ENCODE measurements around the gene SYT17.

The SYT17 gene

GRCh38 chr16:19301931-19302330 lies 133.9 kb downstream of the SYT17 start:
- DNase-seq (ENCODE audit: low read depth in 2 of 2) = no peak

GRCh38 chr16:19304750-19305149 lies 136.7 kb downstream of the SYT17 start:
- DNase-seq (ENCODE audit: low read depth in 2 of 2) = no peak

GRCh38 chr16:19305443-19305842 lies 137.4 kb downstream of the SYT17 start:
- no peak for DNase-seq (ENCODE audit: low read depth in 2 of 2)

DNA sequence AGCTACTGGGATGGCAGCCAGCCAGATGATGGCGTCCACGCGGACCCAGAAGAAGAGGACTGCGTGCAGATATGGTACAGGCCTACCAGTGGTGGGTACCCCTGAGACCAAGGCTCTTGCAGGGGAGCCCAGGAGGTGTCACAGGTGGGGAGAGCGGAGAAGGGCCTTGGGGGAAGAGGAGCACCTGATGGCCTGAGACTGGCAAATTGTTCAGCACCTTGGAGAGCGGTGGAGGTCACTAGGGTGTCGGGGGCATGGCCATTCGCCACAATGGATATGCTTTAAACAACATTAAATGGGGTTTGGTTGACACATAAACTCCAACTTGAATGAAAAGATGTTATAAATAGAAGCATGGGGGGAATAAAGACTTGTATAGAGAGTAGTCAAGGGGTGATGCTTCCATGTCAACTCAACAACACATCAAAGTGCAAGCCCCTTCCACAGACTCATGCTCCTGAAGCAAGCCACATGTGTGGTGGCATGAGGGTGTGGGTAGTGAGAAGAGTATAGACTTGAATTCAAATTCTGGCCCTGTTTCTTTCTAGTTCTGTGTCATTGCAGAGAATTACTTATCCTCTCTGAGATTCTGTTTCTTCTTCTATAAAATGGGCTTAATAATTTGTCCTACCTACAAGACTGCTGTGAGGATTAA lies 139.7 kb downstream of the SYT17 start:
- no peak for DNase-seq (ENCODE audit: low read depth in 2 of 2)

GRCh38 chr16:19308392-19308791 lies 140.4 kb downstream of the SYT17 start:
- DNase-seq (ENCODE audit: low read depth in 2 of 2) = no peak

DNA sequence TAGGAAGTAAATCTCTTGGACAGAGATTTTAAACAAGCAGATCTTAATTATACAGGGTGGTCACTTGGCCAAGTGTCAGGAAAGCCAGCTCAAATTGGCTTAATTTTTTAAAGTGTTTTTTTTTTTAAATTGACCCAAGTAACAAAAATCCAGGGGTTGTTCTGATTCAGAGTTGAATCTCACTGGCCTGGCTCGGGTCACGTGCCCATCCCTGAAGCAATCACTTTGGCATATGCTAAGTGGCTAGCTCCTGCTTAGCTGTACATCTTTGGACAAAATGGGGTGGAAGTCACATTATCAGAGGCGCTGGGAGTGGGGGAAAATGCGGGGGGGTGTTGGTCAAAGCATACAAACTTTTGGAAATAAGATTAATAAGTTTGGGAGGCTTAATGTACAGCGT lies 141.1 kb downstream of the SYT17 start:
- no peak for DNase-seq (ENCODE audit: low read depth in 2 of 2)

DNA sequence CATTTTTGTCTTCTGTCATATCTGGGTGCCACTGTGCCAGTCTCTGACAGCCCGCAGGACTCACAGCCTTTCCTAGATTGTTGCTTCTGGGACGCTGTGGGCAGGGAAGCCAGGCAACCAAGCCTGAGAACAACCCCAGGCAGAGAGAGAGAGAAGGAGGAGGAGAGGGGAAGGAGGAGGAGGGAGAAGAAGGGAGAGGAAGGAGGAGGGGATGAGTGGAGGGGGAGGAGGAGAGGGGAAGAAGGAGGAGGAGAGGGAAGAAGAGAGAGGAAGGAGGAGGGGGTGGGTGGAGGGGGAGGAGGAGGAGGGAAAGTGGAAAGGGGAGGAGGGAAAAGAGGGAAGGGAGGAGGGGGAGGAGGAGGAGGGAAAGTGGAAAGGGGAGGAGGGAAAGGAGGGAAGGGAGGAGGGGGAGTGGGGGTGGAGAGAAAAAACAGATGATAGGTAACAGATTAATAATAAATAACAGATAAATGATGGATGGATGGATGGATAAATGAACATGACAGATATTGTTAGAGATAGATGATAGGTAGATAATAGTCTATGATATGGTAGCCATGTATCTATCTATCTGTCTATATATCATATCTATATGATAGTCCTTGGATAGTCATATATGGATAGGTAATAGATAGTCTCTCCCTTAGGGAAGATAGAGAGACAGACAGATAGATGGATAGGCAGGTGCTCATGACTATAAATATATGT lies 146.8 kb downstream of the SYT17 start:
- no peak for DNase-seq (ENCODE audit: low read depth in 2 of 2)

- no peak for DNase-seq (ENCODE audit: low read depth in 2 of 2)
Measured at GRCh38 chr16:19315889-19316433, 147.9 kb downstream of the SYT17 start.

DNA sequence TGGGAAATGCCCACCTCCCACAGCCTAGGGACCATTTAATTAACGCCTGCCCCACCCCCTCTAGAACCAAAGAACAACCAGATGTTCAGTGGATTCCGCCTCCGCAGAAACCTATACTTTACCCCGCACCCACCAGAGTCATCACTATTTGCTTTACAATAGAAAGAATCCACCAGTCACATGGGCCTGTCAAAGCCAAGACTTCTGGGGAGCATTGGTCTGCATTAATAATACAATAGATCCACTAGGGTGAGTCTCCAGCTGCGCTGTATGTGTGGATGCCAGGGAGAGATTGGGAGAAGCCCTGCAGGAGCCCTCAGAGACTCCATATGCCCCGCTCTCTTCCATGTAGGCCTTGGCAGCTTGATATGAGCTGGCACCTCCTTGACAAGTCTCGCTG lies 148.8 kb downstream of the SYT17 start:
- DNase-seq (ENCODE audit: low read depth in 2 of 2) = no peak
